LNCaP clone FGC (cell line): Measurements from ENCODE around the gene INPP4A.

Experiments used
- DNase-seq: peaks from one replicate; pipeline ENCODE4 v3.0.0-alpha.2; 2011; ENCODE audit warnings: low read depth
- H3K4me3 ChIP-seq: 2 replicates; pipeline ENCODE4 v1.5.1; 2011; ENCODE audit warnings: mild to moderate bottlenecking, low read depth, low read length, control low read depth
- TF ChIP-seq, protein P1 (sequence below): IDR thresholded peaks from 2 replicates; pipeline ENCODE4 v1.5.1; 2012; ENCODE audit warnings: mild to moderate bottlenecking; ENCODE audit not compliant: control insufficient read depth, insufficient read depth; ENCODE audit errors: extremely low read depth

Gene INPP4A

DNA sequence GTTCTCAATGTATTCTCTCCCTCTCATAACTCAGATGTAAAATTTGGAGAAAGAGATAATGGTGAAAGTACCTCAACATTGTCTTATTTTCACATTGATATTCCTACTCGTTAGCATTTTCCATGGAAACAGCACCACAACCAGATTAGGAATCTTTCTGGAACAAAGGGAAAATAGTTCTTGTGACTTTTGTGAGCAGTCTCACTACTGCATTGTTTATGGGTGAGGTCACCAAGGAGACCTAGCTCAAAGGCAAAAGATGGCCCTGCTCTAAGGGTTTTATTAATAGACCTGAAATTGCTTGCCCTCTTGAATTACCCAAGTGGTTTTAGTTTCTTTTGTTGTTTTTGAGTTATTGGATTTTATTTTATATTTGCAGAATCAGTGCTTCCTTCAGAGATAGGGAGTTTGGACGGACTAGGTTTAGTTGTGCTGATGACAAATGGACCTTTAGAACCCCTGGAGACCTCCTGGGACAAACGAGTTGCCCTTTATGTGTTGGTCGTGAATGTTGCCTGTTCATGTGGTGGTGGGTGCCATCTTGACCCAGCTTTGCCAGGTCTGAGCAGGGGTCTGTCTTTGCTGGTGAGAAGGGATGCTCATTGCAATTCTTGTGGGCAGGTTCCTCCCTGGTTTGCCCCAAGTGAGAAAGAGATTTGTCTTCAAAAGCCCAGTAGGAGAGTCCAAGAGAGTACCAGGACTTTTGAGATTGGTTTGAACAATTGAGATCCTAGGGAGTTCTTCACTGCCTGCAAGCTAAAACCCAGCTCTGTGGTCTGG is 58.1 kb downstream of the INPP4A start:
- no peak overlapping the region for H3K4me3 ChIP-seq
- TF ChIP-seq, protein P1, sequence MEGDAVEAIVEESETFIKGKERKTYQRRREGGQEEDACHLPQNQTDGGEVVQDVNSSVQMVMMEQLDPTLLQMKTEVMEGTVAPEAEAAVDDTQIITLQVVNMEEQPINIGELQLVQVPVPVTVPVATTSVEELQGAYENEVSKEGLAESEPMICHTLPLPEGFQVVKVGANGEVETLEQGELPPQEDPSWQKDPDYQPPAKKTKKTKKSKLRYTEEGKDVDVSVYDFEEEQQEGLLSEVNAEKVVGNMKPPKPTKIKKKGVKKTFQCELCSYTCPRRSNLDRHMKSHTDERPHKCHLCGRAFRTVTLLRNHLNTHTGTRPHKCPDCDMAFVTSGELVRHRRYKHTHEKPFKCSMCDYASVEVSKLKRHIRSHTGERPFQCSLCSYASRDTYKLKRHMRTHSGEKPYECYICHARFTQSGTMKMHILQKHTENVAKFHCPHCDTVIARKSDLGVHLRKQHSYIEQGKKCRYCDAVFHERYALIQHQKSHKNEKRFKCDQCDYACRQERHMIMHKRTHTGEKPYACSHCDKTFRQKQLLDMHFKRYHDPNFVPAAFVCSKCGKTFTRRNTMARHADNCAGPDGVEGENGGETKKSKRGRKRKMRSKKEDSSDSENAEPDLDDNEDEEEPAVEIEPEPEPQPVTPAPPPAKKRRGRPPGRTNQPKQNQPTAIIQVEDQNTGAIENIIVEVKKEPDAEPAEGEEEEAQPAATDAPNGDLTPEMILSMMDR = no peak
- DNase-seq = no peak

DNA sequence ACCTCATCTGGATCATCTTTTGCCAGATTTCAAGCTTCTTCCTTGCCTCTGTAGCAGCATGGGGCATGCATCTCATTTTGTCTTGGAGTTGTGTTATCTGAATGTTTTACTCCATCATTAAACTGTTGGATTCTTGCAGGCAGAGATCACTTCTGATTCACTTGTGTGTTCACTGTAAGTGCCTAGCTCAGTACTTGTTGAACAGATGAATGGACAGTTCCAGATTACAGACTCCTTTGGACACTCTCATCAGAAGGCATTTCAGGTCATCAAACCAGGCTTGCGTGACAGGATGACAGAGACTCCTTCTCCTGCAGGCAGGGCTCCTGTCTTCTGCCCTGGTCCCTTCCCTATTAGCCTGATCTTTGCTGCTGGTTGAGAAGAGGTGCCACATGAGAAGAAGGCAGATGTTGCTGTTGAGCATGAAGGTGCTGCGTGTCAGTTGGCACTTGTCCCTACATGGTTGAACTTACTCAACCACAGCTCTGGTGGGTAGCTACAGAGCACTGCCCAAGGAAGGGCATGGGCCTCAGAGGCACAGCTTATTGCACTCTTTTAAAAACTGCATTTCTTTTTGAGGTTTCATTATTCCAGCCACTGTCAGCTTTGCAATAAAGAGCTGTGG is 58.9 kb downstream of the INPP4A start:
- DNase-seq = no peak
- no peak overlapping the region for H3K4me3 ChIP-seq
- TF ChIP-seq, protein P1 = no peak

DNA sequence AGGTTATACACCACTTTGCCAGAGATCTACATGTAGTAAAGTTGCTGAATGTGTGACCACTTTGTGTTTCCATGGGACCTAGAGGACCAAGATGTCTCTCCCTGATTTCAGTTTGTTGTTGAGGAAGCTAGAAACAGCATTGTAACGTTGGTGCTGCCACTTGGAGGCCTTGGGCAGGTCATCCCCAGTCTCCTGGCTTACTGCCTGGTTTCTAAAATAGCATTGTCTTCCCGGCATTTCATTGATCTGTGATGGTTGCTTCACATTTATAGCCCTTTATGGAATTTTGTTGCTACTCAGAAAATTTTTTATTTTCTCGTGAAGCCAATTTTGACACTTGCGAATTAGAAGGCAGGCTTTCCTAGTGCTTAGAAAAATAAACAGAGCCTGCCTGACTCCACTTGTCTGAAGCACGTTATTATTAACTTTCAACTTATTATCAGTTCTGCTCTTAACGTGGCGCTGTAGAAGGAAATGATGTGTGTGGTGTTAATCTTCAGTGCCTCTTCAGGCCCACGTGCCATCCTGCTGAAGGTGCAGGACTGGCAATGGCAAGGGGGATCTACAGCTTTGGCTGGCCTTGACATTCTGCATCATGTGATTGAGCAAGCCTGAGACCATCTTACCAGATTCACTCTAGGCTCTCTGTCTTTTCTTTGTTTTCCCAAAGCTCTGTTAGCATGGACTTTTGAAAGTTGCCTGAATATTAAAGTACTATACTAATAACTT is 59.9 kb downstream of the INPP4A start:
- H3K4me3 ChIP-seq = no peak overlapping the region
- DNase-seq = no peak
- TF ChIP-seq, protein P1 = no peak

DNA sequence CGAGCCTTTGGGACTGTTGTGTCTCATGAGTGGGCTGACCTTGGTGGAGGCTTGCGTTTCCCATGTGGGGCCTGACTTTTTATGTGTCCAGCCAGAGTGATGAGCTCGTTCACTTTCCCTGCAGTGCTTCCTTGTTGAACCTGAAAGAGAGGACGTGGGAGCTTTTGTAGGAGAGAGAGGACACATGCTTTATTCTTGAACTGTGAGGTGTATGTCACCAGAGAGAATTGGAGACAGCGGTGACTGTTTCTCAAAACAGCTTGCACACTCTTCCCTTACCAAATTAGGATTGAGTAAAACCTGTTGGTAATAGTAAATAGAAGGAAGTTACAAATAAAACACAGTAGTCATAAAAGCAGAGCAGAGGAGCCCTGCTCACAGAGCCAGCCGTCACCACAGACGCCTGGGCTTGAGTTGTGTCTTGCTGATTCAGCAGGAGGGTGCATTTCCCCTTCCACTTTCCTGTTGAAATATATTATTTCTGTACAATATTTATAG is 60.7 kb downstream of the INPP4A start:
- H3K4me3 ChIP-seq = no peak overlapping the region
- TF ChIP-seq, protein P1 = no peak
- peak; percentile 26 for DNase-seq

DNA sequence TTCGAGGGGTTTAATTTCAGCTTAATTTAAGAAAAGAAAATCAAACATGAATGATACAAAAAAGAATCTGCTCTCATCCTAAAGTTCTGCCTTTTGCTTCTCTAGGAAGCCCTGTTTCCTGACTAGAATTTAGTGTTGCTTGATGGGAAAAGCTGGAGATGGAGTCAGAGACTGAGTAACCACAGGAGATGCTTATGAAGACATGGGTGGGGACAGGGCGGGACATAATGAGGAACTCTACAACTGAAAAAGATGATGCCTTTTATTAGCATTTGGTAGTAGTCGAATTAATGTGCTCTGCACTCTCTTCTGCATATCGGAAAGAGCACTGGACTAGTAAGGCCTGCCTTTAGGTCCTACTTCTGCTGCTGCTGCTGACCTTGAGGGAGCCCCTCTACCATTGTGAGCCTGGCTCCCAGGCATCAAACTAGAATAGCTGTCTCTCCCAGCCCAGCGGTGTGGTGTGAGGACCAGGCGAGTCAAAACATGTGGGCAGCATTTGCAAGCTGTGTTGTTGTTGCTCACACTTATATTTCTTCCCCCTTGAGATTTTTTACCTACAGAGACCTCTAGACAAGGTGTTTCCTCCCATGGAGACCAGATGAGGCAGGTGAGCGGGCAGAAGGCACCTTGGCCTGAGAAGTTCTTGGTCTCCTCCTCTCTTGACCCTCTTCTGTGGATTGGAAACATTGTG is 61.5 kb downstream of the INPP4A start:
- no peak for DNase-seq
- TF ChIP-seq, protein P1 = no peak
- H3K4me3 ChIP-seq = no peak overlapping the region

DNA sequence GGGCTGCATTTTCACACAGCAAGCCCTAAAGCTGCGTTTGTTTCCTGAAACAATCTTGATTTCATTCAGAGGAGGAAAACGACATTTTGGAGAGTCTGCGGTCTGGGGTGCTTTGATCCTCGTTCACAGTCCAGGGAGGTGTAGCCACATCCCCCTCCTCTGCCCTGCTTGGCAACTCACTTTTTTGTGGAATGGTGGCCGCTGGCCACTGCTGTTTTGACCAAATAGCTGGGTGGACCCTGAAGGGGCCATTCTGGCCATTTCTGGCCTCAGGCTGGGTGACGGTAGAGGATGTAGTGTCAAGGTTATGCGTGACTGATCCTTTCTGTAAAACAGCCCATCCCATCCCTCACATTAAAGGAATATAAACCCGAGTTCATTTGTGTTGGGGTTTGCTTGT is 62.2 kb downstream of the INPP4A start:
- DNase-seq = no peak
- TF ChIP-seq, protein P1 = no peak
- no peak overlapping the region for H3K4me3 ChIP-seq
